Measurements from ENCODE around the gene CD33. TPM values are rescaled to one million over a fixed set of nuclear protein-coding genes. Genes with fewer than 3 reads are reported as not detected.

Gene CD33
- total RNA-seq, 1 donor from 2014 or later, result not detected

- no peak for TF ChIP-seq CTCF (IDR thresholded peaks at IDR 0.05; ENCODE audit: insufficient read depth, low read length, poor library complexity, severe bottlenecking)
- DNase-seq (ENCODE audit: low read depth), result no peak
- H3K27me3 ChIP-seq (ENCODE audit: control insufficient read depth, insufficient read depth, low read length), result no peaks in the 10 kb centered on the region
- H3K36me3 ChIP-seq (ENCODE audit: control insufficient read depth, insufficient read depth, low read length), result no peaks in the 10 kb centered on the region
- no peak overlapping the region for H3K4me3 ChIP-seq (ENCODE audit: low read depth, low read length)
These were observed 31.3 kb downstream of the CD33 start for GRCh38 chr19:51256155-51256625.

- DNase-seq (ENCODE audit: low read depth), result no peak
- no peak for TF ChIP-seq CTCF (IDR thresholded peaks at IDR 0.05; ENCODE audit: insufficient read depth, low read length, poor library complexity, severe bottlenecking)
- Histone ChIP-seq H3K27me3 (ENCODE audit: control insufficient read depth, insufficient read depth, low read length) (no peaks in the 10 kb centered on the region), H3K36me3 (ENCODE audit: control insufficient read depth, insufficient read depth, low read length) (no peaks in the 10 kb centered on the region), H3K4me3 (ENCODE audit: low read depth, low read length) (no peak overlapping the region)
These were observed 32.6 kb downstream of the CD33 start for GRCh38 chr19:51257471-51257870.

- H3K36me3 ChIP-seq (ENCODE audit: control insufficient read depth, insufficient read depth, low read length), result no peaks in the 10 kb centered on the region
- no peaks in the 10 kb centered on the region for H3K27me3 ChIP-seq (ENCODE audit: control insufficient read depth, insufficient read depth, low read length)
- H3K4me3 ChIP-seq (ENCODE audit: low read depth, low read length), result no peak overlapping the region
- TF ChIP-seq CTCF (IDR thresholded peaks at IDR 0.05; ENCODE audit: insufficient read depth, low read length, poor library complexity, severe bottlenecking), result no peak
- DNase-seq (ENCODE audit: low read depth), result no peak
These were observed 33.6 kb downstream of the CD33 start for GRCh38 chr19:51258165-51259160.

- no peak for DNase-seq (ENCODE audit: low read depth)
- Histone ChIP-seq H3K27me3 (ENCODE audit: control insufficient read depth, insufficient read depth, low read length) (no peaks in the 10 kb centered on the region), H3K4me3 (ENCODE audit: low read depth, low read length) (no peak overlapping the region), H3K36me3 (ENCODE audit: control insufficient read depth, insufficient read depth, low read length) (no peaks in the 10 kb centered on the region)
- peak; percentile 85 for TF ChIP-seq CTCF (IDR thresholded peaks at IDR 0.05; ENCODE audit: insufficient read depth, low read length, poor library complexity, severe bottlenecking)
These were observed 34.7 kb downstream of the CD33 start for GRCh38 chr19:51259348-51260245.

GRCh38 chr19:51263808-51264207, 38.9 kb downstream of the CD33 start:
- Histone ChIP-seq H3K36me3 (ENCODE audit: control insufficient read depth, insufficient read depth, low read length) (no peaks in the 10 kb centered on the region), H3K27me3 (ENCODE audit: control insufficient read depth, insufficient read depth, low read length) (no peaks in the 10 kb centered on the region), H3K4me3 (ENCODE audit: low read depth, low read length) (no peak overlapping the region)
- DNase-seq (ENCODE audit: low read depth), result no peak
- no peak for TF ChIP-seq CTCF (IDR thresholded peaks at IDR 0.05; ENCODE audit: insufficient read depth, low read length, poor library complexity, severe bottlenecking)
